ENCODE results near the gene C4orf50. TPM values are rescaled to one million over a fixed set of nuclear protein-coding genes. Genes with fewer than 3 reads are reported as not detected.
A peak's percentile ranks its signal among the peaks of the same experiment; 100 is the strongest.

Gene C4orf50
- total and polyA plus RNA-seq, 12 donors = 0.08 to 1.4 (median 0.56) TPM; not detected in 4

- H3K27me3 ChIP-seq = peaks cover 3% of the 10 kb centered on the region
- H3K27ac ChIP-seq = no peak overlapping the region
- no peaks in the 10 kb centered on the region for H3K9me3 ChIP-seq (replicated peaks in 1 of 3)
- H3K36me3 ChIP-seq (replicated peaks in 1 of 2) = no peaks in the 10 kb centered on the region
- WGBS, 4 donors = 53 to 62% (median 60%) methylated on average over 2 of the region's 2 CpGs
- H3K4me3 ChIP-seq = no peak overlapping the region
- TF ChIP-seq CTCF (IDR thresholded peaks at IDR 0.05) (no peak), POLR2A (IDR thresholded peaks at IDR 0.05) (no peak)
- DNase-seq = no peak
- intact Hi-C loops (cut with DNase I) = no loop called here
- no peaks in the 10 kb centered on the region for H3K4me1 ChIP-seq (replicated peaks in 1 of 2)
Measured at GRCh38 chr4:5963611-5964010, 54.6 kb downstream of the C4orf50 start.

DNA sequence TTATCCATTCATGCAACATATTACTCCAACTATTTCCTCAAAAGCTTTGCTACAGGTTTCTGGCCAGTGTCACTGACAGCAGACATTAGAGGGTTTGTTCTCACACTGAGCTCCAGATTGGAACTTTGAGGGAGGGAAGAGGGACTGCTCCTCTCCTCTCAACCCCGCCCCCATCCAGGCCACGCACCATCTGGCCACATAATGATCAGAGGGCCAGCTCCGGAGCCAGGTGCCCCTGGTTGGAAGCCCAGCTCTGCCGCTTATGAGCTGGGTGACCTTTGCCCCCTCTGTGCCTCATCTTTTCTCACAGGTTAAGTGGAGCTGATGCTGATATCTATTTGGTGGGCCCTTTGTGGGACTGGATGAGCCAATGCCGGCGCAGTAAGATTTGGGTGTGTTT lies 55.8 kb downstream of the C4orf50 start:
- Histone ChIP-seq H3K27ac (no peak overlapping the region), H3K9me3 (replicated peaks in 1 of 3) (no peaks in the 10 kb centered on the region), H3K4me1 (replicated peaks in 1 of 2) (no peaks in the 10 kb centered on the region), H3K27me3 (peaks cover 3% of the 10 kb centered on the region), H3K4me3 (no peak overlapping the region), H3K36me3 (replicated peaks in 1 of 2) (no peaks in the 10 kb centered on the region)
- no peak for TF ChIP-seq POLR2A (IDR thresholded peaks at IDR 0.05)
- no peak for TF ChIP-seq CTCF (IDR thresholded peaks at IDR 0.05)
- peak in 1 of 7 donors; percentile 24 for DNase-seq
- WGBS, 4 donors = 72 to 87% (median 83%) methylated on average over 5 to 6 of the region's 6 CpGs
- intact Hi-C loops (cut with DNase I) = no loop called here

DNA sequence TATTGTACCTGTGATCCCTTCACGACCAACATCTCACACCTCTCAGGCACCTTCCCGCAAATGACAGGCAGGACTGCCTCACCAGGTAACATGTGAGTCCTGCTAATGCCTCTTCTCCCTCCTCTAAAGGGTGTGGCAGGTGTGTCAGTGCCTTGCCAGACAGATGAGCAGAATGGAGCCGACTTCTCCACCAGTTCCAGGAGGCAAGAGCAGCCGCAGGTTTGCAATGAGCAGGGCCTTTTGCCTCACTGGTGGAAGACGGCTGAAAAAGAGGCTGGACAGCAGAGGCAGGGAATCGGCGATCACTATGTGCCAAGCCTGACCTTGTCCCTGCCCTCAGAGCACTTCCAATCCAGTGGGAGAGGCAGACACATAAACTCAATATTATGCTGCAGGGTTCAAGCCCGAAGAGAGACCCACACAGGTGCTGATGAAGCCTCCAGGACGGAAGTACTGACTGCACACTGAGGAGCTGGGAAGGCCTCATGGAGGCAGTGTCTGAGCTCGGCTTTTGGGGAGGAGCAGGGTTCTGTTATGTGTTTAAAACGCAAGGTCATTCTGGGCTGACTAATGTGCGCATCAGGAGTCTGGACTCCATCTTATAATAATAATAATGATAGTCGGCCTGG lies 57.9 kb downstream of the C4orf50 start:
- no peaks in the 10 kb centered on the region for H3K36me3 ChIP-seq (replicated peaks in 1 of 2)
- TF ChIP-seq POLR2A (IDR thresholded peaks at IDR 0.05) (no peak), CTCF (IDR thresholded peaks at IDR 0.05) (no peak)
- DNase-seq = peak in 1 of 7 donors; percentile 33
- intact Hi-C loops (cut with DNase I) = no loop called here
- no peak overlapping the region for H3K27ac ChIP-seq
- no peaks in the 10 kb centered on the region for H3K9me3 ChIP-seq (replicated peaks in 1 of 3)
- H3K4me1 ChIP-seq (replicated peaks in 1 of 2) = peaks cover 0 to 5% of the 10 kb centered on the region in 2 donors
- no peak overlapping the region for H3K4me3 ChIP-seq
- 84 to 92% (median 87%) methylated on average over 11 to 13 of the region's 13 CpGs for WGBS, 4 donors
- peaks cover 3% of the 10 kb centered on the region for H3K27me3 ChIP-seq

GRCh38 chr4:5959211-5959982 lies 58.8 kb downstream of the C4orf50 start:
- H3K4me1 ChIP-seq (replicated peaks in 1 of 2) = peaks cover 0 to 5% of the 10 kb centered on the region in 2 donors
- peak in 1 of 7 donors; percentile 27 for DNase-seq
- 59 to 70% (median 67%) methylated on average over 14 to 20 of the region's 20 CpGs for WGBS, 4 donors
- H3K27me3 ChIP-seq = peaks cover 3% of the 10 kb centered on the region
- intact Hi-C loops (cut with DNase I) = no loop called here
- no peak overlapping the region for H3K4me3 ChIP-seq
- H3K9me3 ChIP-seq (replicated peaks in 1 of 3) = no peaks in the 10 kb centered on the region
- no peak for TF ChIP-seq POLR2A (IDR thresholded peaks at IDR 0.05)
- TF ChIP-seq CTCF (IDR thresholded peaks at IDR 0.05) = no peak
- no peaks in the 10 kb centered on the region for H3K36me3 ChIP-seq (replicated peaks in 1 of 2)
- H3K27ac ChIP-seq = no peak overlapping the region
